ENCODE data around the gene MIEN1. TPM values are rescaled to one million over a fixed set of nuclear protein-coding genes. Genes with fewer than 3 reads are reported as not detected.

The MIEN1 gene
- total and polyA plus RNA-seq, 5 donors from 2014 or later = 44.1 to 158 (median 113) TPM

DNA sequence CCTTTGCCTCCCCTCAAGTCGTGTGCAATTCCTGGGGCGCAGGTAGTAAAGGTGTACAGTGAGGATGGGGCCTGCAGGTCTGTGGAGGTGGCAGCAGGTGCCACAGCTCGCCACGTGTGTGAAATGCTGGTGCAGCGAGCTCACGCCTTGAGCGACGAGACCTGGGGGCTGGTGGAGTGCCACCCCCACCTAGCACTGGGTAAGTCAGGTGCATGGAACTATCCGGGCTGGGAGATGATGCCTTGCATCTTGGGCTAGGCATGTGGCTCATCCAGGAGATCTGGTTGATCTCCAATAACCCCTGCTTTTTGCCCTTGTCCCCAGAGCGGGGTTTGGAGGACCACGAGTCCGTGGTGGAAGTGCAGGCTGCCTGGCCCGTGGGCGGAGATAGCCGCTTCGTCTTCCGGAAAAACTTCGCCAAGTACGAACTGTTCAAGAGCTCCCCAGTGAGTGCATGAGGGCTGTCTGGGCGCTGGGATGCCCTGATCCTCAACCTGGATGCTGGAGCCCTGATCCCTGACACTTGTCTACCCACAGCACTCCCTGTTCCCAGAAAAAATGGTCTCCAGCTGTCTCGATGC is 12.6 kb upstream of the MIEN1 start:
- DNase-seq (no peak), ATAC-seq (ENCODE audit: low read depth in 2 of 2) (no peak)
- Mint-ChIP-seq H3K4me3 (no peak overlapping the region), H3K36me3 (no peaks in the 10 kb centered on the region), H3K4me1 (peaks cover 0 to 16% (median 6%) of the 10 kb centered on the region in 4 donors), H3K27ac (no peak overlapping the region), H3K9me3 (peaks cover 0 to 1% (median 0%) of the 10 kb centered on the region in 7 donors), H3K27me3 (peaks cover 25% of the 10 kb centered on the region)
- Histone ChIP-seq H3K4me1 (ENCODE audit: control insufficient read depth, insufficient read depth, low read length, poor library complexity, severe bottlenecking) (peaks cover 13% of the 10 kb centered on the region), H3K27ac (ENCODE audit: insufficient read depth, low read length, poor library complexity, severe bottlenecking) (no peak overlapping the region), H3K4me3 (ENCODE audit: low read depth, low read length) (no peak overlapping the region), H3K9me3 (ENCODE audit: control insufficient read depth in 2 of 2, low read length in 2 of 2) (no peaks in the 10 kb centered on the region), H3K36me3 (ENCODE audit: control insufficient read depth, insufficient read depth, low read length) (no peaks in the 10 kb centered on the region), H3K27me3 (ENCODE audit: control insufficient read depth, insufficient read depth, low read length) (no peaks in the 10 kb centered on the region)

DNA sequence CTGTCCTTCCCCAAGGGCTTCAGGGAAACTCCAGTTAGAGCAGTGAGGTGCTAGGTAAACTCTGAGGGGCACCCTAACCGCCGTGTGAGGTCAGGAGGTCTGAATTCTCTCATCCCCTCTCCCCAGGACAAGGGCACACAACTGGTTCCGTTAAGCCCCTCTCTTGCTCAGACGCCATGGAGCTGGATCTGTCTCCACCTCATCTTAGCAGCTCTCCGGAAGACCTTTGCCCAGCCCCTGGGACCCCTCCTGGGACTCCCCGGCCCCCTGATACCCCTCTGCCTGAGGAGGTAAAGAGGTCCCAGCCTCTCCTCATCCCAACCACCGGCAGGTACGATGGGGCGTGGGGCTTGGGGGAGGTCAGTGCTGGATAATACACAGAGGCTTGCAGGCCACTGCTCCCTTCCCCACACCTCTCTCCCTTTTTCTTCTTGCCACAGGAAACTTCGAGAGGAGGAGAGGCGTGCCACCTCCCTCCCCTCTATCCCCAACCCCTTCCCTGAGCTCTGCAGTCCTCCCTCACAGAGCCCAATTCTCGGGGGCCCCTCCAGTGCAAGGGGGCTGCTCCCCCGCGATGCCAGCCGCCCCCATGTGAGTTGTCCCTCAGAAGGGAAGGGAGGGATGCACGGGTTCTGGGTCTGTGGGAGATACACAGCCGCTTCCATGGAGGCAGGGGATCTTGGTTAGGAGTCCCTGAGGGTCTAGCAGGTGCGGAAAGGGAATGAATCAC is 12.0 kb upstream of the MIEN1 start:
- Histone ChIP-seq H3K4me3 (ENCODE audit: low read depth, low read length) (no peak overlapping the region), H3K9me3 (ENCODE audit: control insufficient read depth in 2 of 2, low read length in 2 of 2) (no peaks in the 10 kb centered on the region), H3K27me3 (ENCODE audit: control insufficient read depth, insufficient read depth, low read length) (no peaks in the 10 kb centered on the region), H3K27ac (ENCODE audit: insufficient read depth, low read length, poor library complexity, severe bottlenecking) (no peak overlapping the region), H3K36me3 (ENCODE audit: control insufficient read depth, insufficient read depth, low read length) (no peaks in the 10 kb centered on the region), H3K4me1 (ENCODE audit: control insufficient read depth, insufficient read depth, low read length, poor library complexity, severe bottlenecking) (peaks cover 16% of the 10 kb centered on the region)
- H3K9me3 Mint-ChIP-seq = peaks cover 0 to 1% (median 0%) of the 10 kb centered on the region in 7 donors
- no peak overlapping the region for H3K27ac Mint-ChIP-seq
- DNase-seq (no peak), ATAC-seq (ENCODE audit: low read depth in 2 of 2) (no peak)
- H3K4me3 Mint-ChIP-seq = no peak overlapping the region
- H3K36me3 Mint-ChIP-seq = no peaks in the 10 kb centered on the region
- peaks cover 29% of the 10 kb centered on the region for H3K27me3 Mint-ChIP-seq
- peaks cover 0 to 16% (median 6%) of the 10 kb centered on the region in 4 donors for H3K4me1 Mint-ChIP-seq

DNA sequence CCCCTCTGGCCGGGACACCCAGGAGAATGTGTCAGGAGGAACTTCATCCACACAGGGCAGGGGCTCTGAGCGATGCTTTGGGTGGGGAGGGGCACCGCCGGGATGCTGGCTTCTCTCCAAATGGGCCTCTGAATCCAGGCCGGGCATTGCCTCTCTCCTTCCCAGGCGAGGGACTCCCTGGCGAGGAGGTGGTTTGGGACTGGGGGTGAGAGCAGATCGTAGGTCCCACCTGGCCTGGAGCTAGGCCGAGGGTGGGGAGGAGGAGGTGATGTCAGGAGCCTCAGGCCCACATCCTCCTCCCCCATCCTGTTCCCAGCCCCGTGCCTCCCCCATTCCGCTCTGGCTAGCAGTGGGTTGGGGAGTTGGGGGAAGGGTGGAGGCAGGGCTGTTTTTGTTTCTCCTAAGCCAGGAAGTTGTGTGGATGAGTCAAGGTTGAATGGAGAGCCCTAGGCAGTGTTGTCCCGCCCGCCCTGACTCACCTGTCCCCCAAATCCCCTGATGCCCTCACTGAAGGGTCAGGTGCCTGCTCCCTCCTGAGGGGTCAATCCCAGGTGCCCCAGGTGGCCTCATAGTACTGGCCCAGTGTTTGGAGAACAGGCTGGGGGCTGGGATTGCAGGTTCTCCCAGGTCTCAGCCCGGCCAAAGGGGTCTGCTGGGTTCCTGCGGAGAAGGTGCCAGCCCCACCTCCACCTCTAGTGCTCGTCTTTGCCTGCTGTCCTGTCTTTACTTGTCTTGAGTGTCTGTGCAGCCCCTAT is 10.2 kb upstream of the MIEN1 start:
- Mint-ChIP-seq H3K27me3 (peaks cover 38% of the 10 kb centered on the region), H3K4me1 (peaks cover 0 to 22% (median 4%) of the 10 kb centered on the region in 4 donors), H3K27ac (no peak overlapping the region), H3K36me3 (no peaks in the 10 kb centered on the region), H3K9me3 (peaks cover 0 to 1% (median 0%) of the 10 kb centered on the region in 7 donors), H3K4me3 (no peak overlapping the region)
- peaks cover 16% of the 10 kb centered on the region for H3K4me1 ChIP-seq (ENCODE audit: control insufficient read depth, insufficient read depth, low read length, poor library complexity, severe bottlenecking)
- no peaks in the 10 kb centered on the region for H3K9me3 ChIP-seq (ENCODE audit: control insufficient read depth in 2 of 2, low read length in 2 of 2)
- no peaks in the 10 kb centered on the region for H3K27me3 ChIP-seq (ENCODE audit: control insufficient read depth, insufficient read depth, low read length)
- no peak overlapping the region for H3K4me3 ChIP-seq (ENCODE audit: low read depth, low read length)
- no peak for ATAC-seq (ENCODE audit: low read depth in 2 of 2)
- DNase-seq = no peak
- no peaks in the 10 kb centered on the region for H3K36me3 ChIP-seq (ENCODE audit: control insufficient read depth, insufficient read depth, low read length)
- H3K27ac ChIP-seq (ENCODE audit: insufficient read depth, low read length, poor library complexity, severe bottlenecking) = no peak overlapping the region

DNA sequence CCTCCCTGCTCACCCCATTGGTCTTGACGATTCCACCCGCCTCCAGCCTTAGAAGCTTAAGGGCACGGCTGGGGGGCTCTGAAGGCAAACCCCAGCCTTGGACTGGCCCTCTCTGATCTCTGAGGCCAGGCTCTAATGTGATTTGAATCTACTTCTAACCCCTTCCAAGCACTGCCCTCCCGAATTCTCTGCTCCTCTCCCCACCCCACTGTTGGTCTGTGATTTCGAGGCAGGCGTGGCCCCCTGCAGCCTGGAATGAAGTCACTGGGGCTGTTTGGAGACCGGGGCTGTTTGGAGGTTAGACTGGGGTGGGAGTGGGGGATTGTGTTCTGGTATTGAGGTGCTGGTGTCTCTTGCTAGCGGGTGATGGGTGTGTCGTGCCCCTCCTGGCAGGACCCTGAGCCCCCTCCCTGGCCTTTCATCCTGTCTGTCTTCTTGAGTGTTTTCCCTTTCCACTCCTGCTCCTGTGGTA is 9.6 kb upstream of the MIEN1 start:
- no peaks in the 10 kb centered on the region for H3K36me3 Mint-ChIP-seq
- H3K27me3 Mint-ChIP-seq = peaks cover 44% of the 10 kb centered on the region
- Histone ChIP-seq H3K36me3 (ENCODE audit: control insufficient read depth, insufficient read depth, low read length) (no peaks in the 10 kb centered on the region), H3K27me3 (ENCODE audit: control insufficient read depth, insufficient read depth, low read length) (no peaks in the 10 kb centered on the region), H3K4me1 (ENCODE audit: control insufficient read depth, insufficient read depth, low read length, poor library complexity, severe bottlenecking) (peaks cover 16% of the 10 kb centered on the region), H3K27ac (ENCODE audit: insufficient read depth, low read length, poor library complexity, severe bottlenecking) (no peak overlapping the region), H3K9me3 (ENCODE audit: control insufficient read depth in 2 of 2, low read length in 2 of 2) (no peaks in the 10 kb centered on the region), H3K4me3 (ENCODE audit: low read depth, low read length) (no peak overlapping the region)
- peak overlapping the region in 1 of 4 donors; percentile 25 for H3K4me3 Mint-ChIP-seq
- H3K27ac Mint-ChIP-seq = peak overlapping the region in 1 of 3 donors; percentile 62
- peaks cover 0 to 22% (median 4%) of the 10 kb centered on the region in 4 donors for H3K4me1 Mint-ChIP-seq
- DNase-seq (no peak), ATAC-seq (ENCODE audit: low read depth in 2 of 2) (no peak)
- H3K9me3 Mint-ChIP-seq = peaks cover 0 to 1% (median 0%) of the 10 kb centered on the region in 7 donors

DNA sequence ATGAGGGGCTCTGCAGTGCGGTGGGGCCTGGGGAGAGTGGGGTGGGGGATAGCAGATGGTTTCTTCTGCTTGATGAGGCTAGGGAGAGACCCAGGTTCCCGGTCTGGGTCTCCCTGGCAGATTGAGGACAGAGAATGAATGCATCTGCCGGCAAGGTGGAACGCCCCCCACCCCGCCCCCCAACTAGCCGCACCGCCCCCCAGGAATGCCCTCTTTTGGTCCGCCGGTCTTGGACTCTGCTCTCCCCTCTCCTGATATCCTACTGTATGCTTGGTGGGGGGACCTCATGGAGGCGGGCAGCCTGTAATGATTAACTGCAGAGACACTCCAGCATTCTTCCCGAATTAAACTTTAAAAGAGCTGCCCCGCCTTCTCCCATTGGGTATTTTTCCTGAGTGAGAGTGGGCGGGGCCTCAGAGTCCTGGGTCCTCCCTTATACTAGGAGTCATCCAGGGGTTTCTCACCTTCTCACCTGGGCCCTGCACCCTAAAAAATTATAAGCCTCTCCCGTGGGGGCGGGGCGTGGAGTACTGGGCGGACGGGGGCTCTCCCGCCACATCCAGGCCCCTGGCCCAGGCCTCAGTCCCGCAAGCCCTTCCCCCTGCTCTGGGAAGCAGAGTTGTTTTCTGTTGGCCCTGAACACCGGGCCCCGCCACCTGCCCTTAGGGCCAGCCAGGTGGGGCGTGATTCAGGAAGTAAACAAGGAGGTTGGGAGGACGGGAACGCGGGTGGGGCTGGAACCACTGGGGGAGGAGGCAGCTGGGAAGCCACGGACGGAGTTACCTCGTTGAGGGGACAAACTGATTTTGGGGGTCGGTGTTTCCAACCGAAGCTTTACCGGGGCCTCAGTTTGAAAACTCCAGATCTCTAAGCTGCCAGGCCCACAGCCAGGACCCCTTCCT is 8.9 kb upstream of the MIEN1 start:
- DNase-seq = no peak
- peaks cover 0 to 22% (median 4%) of the 10 kb centered on the region in 4 donors for H3K4me1 Mint-ChIP-seq
- H3K9me3 Mint-ChIP-seq = peaks cover 0 to 1% (median 0%) of the 10 kb centered on the region in 7 donors
- no peaks in the 10 kb centered on the region for H3K36me3 Mint-ChIP-seq
- H3K4me1 ChIP-seq (ENCODE audit: control insufficient read depth, insufficient read depth, low read length, poor library complexity, severe bottlenecking) = peaks cover 16% of the 10 kb centered on the region
- no peak for ATAC-seq (ENCODE audit: low read depth in 2 of 2)
- peak overlapping the region in 1 of 3 donors; percentile 33 for H3K27ac Mint-ChIP-seq
- no peaks in the 10 kb centered on the region for H3K36me3 ChIP-seq (ENCODE audit: control insufficient read depth, insufficient read depth, low read length)
- no peak overlapping the region for H3K4me3 ChIP-seq (ENCODE audit: low read depth, low read length)
- H3K27ac ChIP-seq (ENCODE audit: insufficient read depth, low read length, poor library complexity, severe bottlenecking) = no peak overlapping the region
- no peaks in the 10 kb centered on the region for H3K9me3 ChIP-seq (ENCODE audit: control insufficient read depth in 2 of 2, low read length in 2 of 2)
- H3K27me3 Mint-ChIP-seq = peaks cover 41% of the 10 kb centered on the region
- peak overlapping the region in 2 of 4 donors; percentile 25 to 54 for H3K4me3 Mint-ChIP-seq
- H3K27me3 ChIP-seq (ENCODE audit: control insufficient read depth, insufficient read depth, low read length) = no peaks in the 10 kb centered on the region

DNA sequence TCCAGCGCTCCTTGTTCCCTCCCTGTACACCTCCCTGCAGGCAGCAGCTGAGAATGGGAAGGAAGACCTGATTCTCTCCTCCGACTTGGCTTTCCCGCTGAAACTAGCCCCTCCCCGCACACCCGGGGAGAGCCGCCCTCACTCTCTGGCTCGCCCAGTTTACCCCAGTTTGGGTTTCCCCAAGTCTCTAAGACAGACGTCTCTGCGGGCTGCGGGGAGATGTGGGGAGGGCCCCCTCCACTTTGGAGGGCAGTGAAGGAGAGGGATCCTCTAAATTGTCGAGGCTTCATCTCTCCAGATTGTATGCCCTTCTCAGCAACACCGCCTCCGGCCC is 8.2 kb upstream of the MIEN1 start:
- Histone ChIP-seq H3K4me3 (ENCODE audit: low read depth, low read length) (no peak overlapping the region), H3K4me1 (ENCODE audit: control insufficient read depth, insufficient read depth, low read length, poor library complexity, severe bottlenecking) (peaks cover 16% of the 10 kb centered on the region), H3K36me3 (ENCODE audit: control insufficient read depth, insufficient read depth, low read length) (no peaks in the 10 kb centered on the region), H3K9me3 (ENCODE audit: control insufficient read depth in 2 of 2, low read length in 2 of 2) (no peaks in the 10 kb centered on the region), H3K27ac (ENCODE audit: insufficient read depth, low read length, poor library complexity, severe bottlenecking) (no peak overlapping the region), H3K27me3 (ENCODE audit: control insufficient read depth, insufficient read depth, low read length) (no peaks in the 10 kb centered on the region)
- Mint-ChIP-seq H3K27ac (no peak overlapping the region), H3K9me3 (peaks cover 0 to 1% (median 0%) of the 10 kb centered on the region in 7 donors), H3K36me3 (no peaks in the 10 kb centered on the region), H3K4me3 (peak overlapping the region in 3 of 4 donors; percentile 54 to 85 (median 57)), H3K4me1 (peaks cover 0 to 22% (median 4%) of the 10 kb centered on the region in 4 donors), H3K27me3 (peaks cover 38% of the 10 kb centered on the region)
- ATAC-seq (ENCODE audit: low read depth in 2 of 2) (peak; percentile 67 to 72), DNase-seq (peak; percentile 37 to 39 (median 38))

All from CD4-positive, CD25-positive, alpha-beta regulatory T cell (primary cell).